BJ (cell line): ENCODE measurements around the gene PARP12. TPM values are rescaled to one million over a fixed set of nuclear protein-coding genes. Genes with fewer than 3 reads are reported as not detected.
"Not testable (repeated sequence)": the region's sequence is repeated elsewhere in the genome, so short reads cannot be mapped to it uniquely, and the experiment has no call there.

Experiments
- CTCF ChIA-PET: fragments of 350-600 bp; formaldehyde crosslinking; extraction: SDS; loops from one replicate; lab custom pipeline; 2021; ENCODE audit warnings: antibody characterized with exemption, inconsistent platforms; lab: Yijun Ruan, JAX
- POLR2A ChIA-PET: fragments of 300-600 bp; sonication (Branson Sonifier 250); formaldehyde crosslinking; extraction: SDS; loops from one replicate; lab custom pipeline; 2021; ENCODE audit warnings: antibody characterized with exemption; lab: Charles Lee
- DNase-seq: peaks from one replicate; pipeline ENCODE4 v3.0.0-alpha.2; 2011; ENCODE audit warnings: low read depth
- H3K27me3 ChIP-seq: 2 replicates; pipeline ENCODE4 v1.6.0; 2011; ENCODE audit warnings: low read length; ENCODE audit not compliant: control insufficient read depth, insufficient read depth
- H3K36me3 ChIP-seq: 2 replicates; pipeline ENCODE4 v1.5.1; 2011; ENCODE audit warnings: low read length; ENCODE audit not compliant: control insufficient read depth, insufficient read depth
- H3K4me3 ChIP-seq: 2 replicates; pipeline ENCODE4 v1.5.1; 2011; ENCODE audit warnings: low read depth, mild to moderate bottlenecking, control low read depth, low read length
- polyA minus RNA-seq: library from RNA; depleted of rRNA, polyadenylated mRNA; stranded (reverse); fragments of >200 nt; gene quantifications from 2 replicates; pipeline ENCODE4 v1.2.3, GENCODE V29; 2011; rRNA and poly(A)+ RNA removed
- polyA plus RNA-seq: library from polyadenylated mRNA; depleted of rRNA; stranded (reverse); fragments of >200 nt; gene quantifications from 2 replicates; pipeline ENCODE4 v1.2.3, GENCODE V29; 2011; rRNA removed
- TF ChIP-seq, protein P1 (sequence below): IDR thresholded peaks from 2 replicates; pipeline ENCODE4 v1.5.1; 2011; ENCODE audit warnings: low read depth, mild to moderate bottlenecking, control low read depth, inconsistent platforms, low read length, moderate library complexity; ENCODE audit not compliant: insufficient read depth

The PARP12 gene, protein sequence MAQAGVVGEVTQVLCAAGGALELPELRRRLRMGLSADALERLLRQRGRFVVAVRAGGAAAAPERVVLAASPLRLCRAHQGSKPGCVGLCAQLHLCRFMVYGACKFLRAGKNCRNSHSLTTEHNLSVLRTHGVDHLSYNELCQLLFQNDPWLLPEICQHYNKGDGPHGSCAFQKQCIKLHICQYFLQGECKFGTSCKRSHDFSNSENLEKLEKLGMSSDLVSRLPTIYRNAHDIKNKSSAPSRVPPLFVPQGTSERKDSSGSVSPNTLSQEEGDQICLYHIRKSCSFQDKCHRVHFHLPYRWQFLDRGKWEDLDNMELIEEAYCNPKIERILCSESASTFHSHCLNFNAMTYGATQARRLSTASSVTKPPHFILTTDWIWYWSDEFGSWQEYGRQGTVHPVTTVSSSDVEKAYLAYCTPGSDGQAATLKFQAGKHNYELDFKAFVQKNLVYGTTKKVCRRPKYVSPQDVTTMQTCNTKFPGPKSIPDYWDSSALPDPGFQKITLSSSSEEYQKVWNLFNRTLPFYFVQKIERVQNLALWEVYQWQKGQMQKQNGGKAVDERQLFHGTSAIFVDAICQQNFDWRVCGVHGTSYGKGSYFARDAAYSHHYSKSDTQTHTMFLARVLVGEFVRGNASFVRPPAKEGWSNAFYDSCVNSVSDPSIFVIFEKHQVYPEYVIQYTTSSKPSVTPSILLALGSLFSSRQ
- polyA plus RNA-seq (15.8 and 21.2 TPM in 2 replicates), polyA minus RNA-seq (16.7 and 17.4 TPM in 2 replicates)

DNA sequence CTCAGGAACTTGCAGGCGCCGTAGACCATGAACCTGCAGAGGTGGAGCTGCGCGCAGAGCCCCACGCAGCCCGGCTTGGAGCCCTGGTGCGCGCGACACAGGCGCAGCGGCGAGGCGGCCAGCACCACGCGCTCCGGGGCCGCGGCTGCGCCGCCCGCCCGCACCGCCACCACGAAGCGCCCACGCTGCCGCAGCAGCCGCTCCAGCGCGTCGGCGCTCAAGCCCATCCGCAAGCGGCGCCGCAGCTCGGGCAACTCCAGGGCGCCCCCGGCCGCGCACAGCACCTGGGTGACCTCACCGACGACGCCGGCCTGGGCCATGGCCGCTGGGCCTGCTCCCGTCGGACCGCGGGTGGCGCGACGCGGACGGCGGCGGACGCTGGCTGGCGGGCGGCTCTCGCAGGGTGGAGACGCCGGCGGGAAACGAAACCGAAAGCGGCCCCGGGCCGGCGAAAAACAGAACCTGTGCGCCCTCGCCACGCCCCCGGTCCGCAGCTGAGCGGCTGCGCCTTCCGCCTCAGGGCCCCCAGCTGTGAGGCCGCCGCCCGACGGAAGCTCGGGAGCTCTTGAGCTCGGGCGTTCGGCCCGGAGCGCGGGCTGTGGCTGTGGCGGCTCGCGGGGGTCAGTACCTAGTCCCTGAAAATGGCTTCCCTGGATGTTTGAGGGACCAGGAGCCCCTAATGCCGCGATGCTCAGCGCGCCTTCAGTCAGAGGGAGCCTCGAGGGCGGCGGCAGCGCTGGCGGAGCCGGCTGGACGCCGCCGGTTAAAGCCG lies at the start of gene PARP12:
TSS of gene PARP12 (minus strand) at position 424 of the 772 bp plus-strand sequence. CDS start at position 320, 104 bp downstream.
- TF ChIP-seq, protein P1, sequence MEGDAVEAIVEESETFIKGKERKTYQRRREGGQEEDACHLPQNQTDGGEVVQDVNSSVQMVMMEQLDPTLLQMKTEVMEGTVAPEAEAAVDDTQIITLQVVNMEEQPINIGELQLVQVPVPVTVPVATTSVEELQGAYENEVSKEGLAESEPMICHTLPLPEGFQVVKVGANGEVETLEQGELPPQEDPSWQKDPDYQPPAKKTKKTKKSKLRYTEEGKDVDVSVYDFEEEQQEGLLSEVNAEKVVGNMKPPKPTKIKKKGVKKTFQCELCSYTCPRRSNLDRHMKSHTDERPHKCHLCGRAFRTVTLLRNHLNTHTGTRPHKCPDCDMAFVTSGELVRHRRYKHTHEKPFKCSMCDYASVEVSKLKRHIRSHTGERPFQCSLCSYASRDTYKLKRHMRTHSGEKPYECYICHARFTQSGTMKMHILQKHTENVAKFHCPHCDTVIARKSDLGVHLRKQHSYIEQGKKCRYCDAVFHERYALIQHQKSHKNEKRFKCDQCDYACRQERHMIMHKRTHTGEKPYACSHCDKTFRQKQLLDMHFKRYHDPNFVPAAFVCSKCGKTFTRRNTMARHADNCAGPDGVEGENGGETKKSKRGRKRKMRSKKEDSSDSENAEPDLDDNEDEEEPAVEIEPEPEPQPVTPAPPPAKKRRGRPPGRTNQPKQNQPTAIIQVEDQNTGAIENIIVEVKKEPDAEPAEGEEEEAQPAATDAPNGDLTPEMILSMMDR: no peak

DNA sequence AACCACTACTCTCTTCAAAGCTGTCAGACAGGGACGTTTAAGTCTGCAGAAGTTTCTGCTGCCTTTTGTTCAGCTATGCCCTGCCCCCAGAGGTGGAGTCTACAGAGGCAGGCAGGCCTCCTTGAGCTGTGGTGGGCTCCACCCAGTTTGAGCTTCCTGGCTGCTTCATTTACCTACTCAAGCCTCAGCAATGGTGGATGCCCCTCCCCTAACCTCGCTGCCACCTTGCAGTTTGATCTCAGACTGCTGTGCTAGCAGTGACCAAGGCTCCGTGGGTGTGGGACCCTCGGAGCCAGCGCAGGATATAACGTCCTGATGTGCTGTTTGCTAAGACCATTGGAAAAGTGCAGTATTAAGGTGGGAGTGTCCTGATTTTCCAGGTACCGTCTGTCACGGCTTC lies 46.0 kb upstream of the PARP12 start:
- H3K4me3 ChIP-seq, DNase-seq, POLR2A ChIA-PET, CTCF ChIA-PET, H3K27me3 ChIP-seq, H3K36me3 ChIP-seq: not testable (repeated sequence)

More for the DNA sequence above, at the start of gene PARP12:
- H3K36me3 ChIP-seq: no peaks in the 10 kb centered on the region
- H3K27me3 ChIP-seq: no peaks in the 10 kb centered on the region
- POLR2A ChIA-PET: no interaction called here
- H3K4me3 ChIP-seq: peak within 1 kb of the TSS; percentile 73
- CTCF ChIA-PET: no interaction called here
- no peak for DNase-seq

DNA sequence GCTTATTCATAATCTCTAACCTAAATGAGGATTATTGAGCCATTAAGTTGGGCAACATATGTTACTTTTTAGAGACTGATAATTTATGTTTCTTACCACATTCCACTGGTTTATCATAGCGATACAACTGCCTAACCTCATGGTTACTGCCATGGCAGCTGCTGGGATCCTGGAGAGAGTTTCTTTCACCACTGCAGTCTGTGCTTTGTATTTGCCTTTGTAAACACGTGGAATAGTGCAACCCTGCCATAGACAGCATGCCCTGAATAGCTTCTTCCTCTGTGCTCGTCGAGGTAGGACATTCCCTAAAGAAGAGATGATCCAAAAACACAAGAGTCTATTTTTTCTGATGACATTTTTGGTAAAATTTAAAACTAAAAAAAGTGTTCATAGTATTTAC lies 33.7 kb upstream of the PARP12 start:
- Histone ChIP-seq H3K27me3 (no peaks in the 10 kb centered on the region), H3K36me3 (peaks cover 7% of the 10 kb centered on the region), H3K4me3 (no peak overlapping the region)
- POLR2A ChIA-PET: no interaction called here
- TF ChIP-seq, protein P1: no peak
- CTCF ChIA-PET: no interaction called here
- DNase-seq: no peak

DNA sequence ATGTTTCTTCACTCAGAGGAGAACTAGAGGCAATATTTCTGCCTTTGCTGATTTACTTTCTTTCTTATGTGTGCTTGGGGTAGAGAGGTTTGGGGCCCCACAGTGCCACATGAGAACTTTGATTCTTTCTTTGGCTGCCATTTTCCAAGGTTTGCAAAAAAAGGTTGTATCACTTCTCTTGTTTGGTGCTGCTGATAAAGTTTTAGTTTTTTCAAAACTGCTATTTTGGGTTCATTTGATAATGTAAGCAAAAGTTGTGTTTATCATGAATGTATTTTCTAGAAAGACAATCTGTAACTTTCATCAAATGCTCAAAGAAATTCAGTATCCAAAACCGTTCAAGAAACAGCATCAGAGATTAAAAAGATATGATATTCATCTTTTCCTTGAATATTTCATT lies 30.6 kb upstream of the PARP12 start:
- Histone ChIP-seq H3K4me3 (no peak overlapping the region), H3K27me3 (no peaks in the 10 kb centered on the region), H3K36me3 (peaks cover 6% of the 10 kb centered on the region)
- TF ChIP-seq, protein P1: no peak
- no peak for DNase-seq
- ChIA-PET CTCF (no interaction called here), POLR2A (no interaction called here)

DNA sequence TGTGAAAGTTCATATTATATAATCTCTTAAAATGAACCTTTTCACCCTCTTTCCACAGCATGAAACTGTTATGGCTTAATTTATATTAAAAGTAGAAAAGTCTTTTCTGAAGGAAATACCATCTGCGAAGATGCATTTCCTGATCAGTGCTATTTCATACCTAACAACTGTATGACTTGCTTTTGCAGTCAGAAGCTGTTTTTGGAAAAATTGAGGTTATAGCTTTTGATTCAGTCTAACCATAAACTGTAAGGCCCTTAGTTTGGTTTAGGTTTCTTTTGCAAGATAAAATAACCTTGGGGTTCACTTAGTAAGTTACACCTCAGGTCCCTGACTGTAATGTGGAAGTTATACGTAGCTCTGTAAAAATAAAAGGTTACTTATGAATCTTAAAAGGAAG lies 22.7 kb upstream of the PARP12 start:
- TF ChIP-seq, protein P1: no peak
- no peak for DNase-seq
- no peak overlapping the region for H3K4me3 ChIP-seq
- ChIA-PET POLR2A (no interaction called here), CTCF (no interaction called here)
- H3K27me3 ChIP-seq: no peaks in the 10 kb centered on the region
- no peaks in the 10 kb centered on the region for H3K36me3 ChIP-seq
